ENCODE results near the gene GRPEL2. TPM values are rescaled to one million over a fixed set of nuclear protein-coding genes. Genes with fewer than 3 reads are reported as not detected.

The GRPEL2 gene
- total and polyA plus RNA-seq, 7 donors = 2.5 to 16.3 (median 8.8) TPM

GRCh38 chr5:149374303-149374702 is 29.0 kb downstream of the GRPEL2 start:
- H3K36me3 ChIP-seq = no peaks in the 10 kb centered on the region
- no peak for DNase-seq
- H3K27me3 ChIP-seq = no peaks in the 10 kb centered on the region
- H3K4me3 ChIP-seq = no peak overlapping the region
- H3K4me1 ChIP-seq = peaks cover 0 to 45% (median 38%) of the 10 kb centered on the region in 4 donors
- H3K27ac ChIP-seq = peak overlapping the region in 1 of 4 donors; percentile 80
- intact Hi-C loops (cut with DNase I) = no loop called here
- TF ChIP-seq POLR2AphosphoS5 (IDR thresholded peaks at IDR 0.05) (no peak), CTCF (IDR thresholded peaks at IDR 0.05) (no peak), POLR2A (IDR thresholded peaks at IDR 0.05) (no peak), EP300 (IDR thresholded peaks at IDR 0.05) (no peak)
- WGBS, 2 donors = 94 to 96% methylated on average over 20 of the region's 20 CpGs
- H3K9me3 ChIP-seq = no peaks in the 10 kb centered on the region

DNA sequence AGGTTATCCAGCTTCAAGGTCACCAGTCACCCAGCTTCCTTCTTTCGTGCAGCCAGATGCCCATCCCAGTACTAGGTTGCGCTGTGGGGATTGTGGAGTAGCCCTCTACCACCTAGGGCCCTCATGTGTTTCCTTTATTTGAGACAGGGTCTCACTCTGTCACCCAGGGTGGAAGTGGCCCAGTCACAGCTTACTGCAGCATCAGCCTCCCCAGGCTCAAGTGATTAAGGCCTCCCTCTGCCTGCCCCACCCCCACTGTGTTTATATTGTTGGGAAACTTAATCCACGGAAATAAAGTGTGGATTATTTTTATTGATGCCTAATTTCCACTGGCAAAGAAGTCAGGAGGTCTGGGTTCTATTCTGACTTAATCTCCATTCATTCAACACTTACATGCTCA is 29.5 kb downstream of the GRPEL2 start:
- 77 to 82% methylated on average over 3 of the region's 3 CpGs for WGBS, 2 donors
- H3K27me3 ChIP-seq = no peaks in the 10 kb centered on the region
- no peak for DNase-seq
- no peak overlapping the region for H3K4me3 ChIP-seq
- no peak for TF ChIP-seq POLR2AphosphoS5 (IDR thresholded peaks at IDR 0.05)
- intact Hi-C loops (cut with DNase I) = no loop called here
- H3K36me3 ChIP-seq = no peaks in the 10 kb centered on the region
- H3K27ac ChIP-seq = peak overlapping the region in 1 of 4 donors; percentile 80
- H3K4me1 ChIP-seq = peaks cover 0 to 50% (median 43%) of the 10 kb centered on the region in 4 donors
- no peaks in the 10 kb centered on the region for H3K9me3 ChIP-seq

- intact Hi-C loops (cut with DNase I) = no loop called here
- DNase-seq = no peak
- H3K4me1 ChIP-seq = peaks cover 0 to 55% (median 47%) of the 10 kb centered on the region in 4 donors
- no peaks in the 10 kb centered on the region for H3K36me3 ChIP-seq
- H3K27ac ChIP-seq = peak overlapping the region in 1 of 4 donors; percentile 6
- no peaks in the 10 kb centered on the region for H3K27me3 ChIP-seq
- TF ChIP-seq POLR2AphosphoS5 (IDR thresholded peaks at IDR 0.05) (no peak), EP300 (IDR thresholded peaks at IDR 0.05) (no peak), POLR2A (IDR thresholded peaks at IDR 0.05) (no peak), CTCF (IDR thresholded peaks at IDR 0.05) (no peak)
- WGBS, 2 donors = 91 to 93% methylated on average over 6 of the region's 6 CpGs
- H3K9me3 ChIP-seq = no peaks in the 10 kb centered on the region
- no peak overlapping the region for H3K4me3 ChIP-seq
These were observed 30.1 kb downstream of the GRPEL2 start for GRCh38 chr5:149375434-149375833.

GRCh38 chr5:149376104-149376503 is 30.8 kb downstream of the GRPEL2 start:
- intact Hi-C loops (cut with DNase I) = no loop called here
- 96 to 97% methylated on average over 12 of the region's 12 CpGs for WGBS, 2 donors
- Histone ChIP-seq H3K4me1 (peaks cover 0 to 53% (median 47%) of the 10 kb centered on the region in 4 donors), H3K27ac (no peak overlapping the region), H3K27me3 (no peaks in the 10 kb centered on the region), H3K9me3 (no peaks in the 10 kb centered on the region), H3K4me3 (no peak overlapping the region), H3K36me3 (no peaks in the 10 kb centered on the region)
- no peak for DNase-seq
- TF ChIP-seq POLR2A (IDR thresholded peaks at IDR 0.05) (no peak), POLR2AphosphoS5 (IDR thresholded peaks at IDR 0.05) (no peak), EP300 (IDR thresholded peaks at IDR 0.05) (no peak), CTCF (IDR thresholded peaks at IDR 0.05) (no peak)

DNA sequence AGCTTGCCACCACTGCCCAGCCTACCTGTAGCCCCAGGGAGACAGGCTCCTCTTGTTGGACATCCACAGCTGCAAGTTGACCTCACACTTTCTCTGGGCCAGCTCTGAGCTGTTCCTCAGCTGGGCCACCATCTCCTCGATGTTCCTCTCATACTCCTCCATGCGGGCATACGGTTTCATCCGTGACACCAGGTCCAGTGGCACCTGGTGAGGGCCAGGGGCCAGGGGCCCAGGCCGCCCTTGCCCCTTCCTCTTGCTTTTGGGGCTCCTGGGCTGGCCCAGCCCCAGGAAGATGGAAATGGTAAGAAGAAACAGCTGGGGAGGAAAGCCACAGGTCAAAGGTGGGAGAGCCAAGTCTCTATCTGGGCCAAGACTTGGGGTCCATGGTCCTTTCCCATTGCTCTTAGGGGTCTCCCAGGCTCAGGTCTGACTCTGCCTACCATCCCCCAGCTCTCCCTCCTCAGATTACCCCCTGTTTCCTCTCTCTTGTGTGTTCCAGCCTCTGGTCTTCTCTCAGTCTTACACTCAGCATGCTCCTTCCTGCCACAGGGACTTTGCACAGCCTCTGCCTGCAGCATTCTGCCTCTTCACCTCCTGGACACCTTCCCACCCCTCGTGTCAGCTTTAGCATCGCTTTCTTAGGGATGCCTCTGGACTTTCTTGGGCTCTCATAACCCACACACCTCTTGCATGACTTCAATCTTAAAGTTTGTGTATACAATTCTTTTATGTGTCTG is 31.6 kb downstream of the GRPEL2 start:
- no peaks in the 10 kb centered on the region for H3K9me3 ChIP-seq
- peak overlapping the region in 1 of 4 donors; percentile 99 for H3K27ac ChIP-seq
- intact Hi-C loops (cut with DNase I) = no loop called here
- no peaks in the 10 kb centered on the region for H3K27me3 ChIP-seq
- no peak overlapping the region for H3K4me3 ChIP-seq
- H3K36me3 ChIP-seq = no peaks in the 10 kb centered on the region
- 93 to 94% methylated on average over 7 of the region's 7 CpGs for WGBS, 2 donors
- no peak for DNase-seq
- TF ChIP-seq EP300 (IDR thresholded peaks at IDR 0.05) (no peak), CTCF (IDR thresholded peaks at IDR 0.05) (no peak), POLR2A (IDR thresholded peaks at IDR 0.05) (no peak), POLR2AphosphoS5 (IDR thresholded peaks at IDR 0.05) (no peak)
- peaks cover 0 to 52% (median 46%) of the 10 kb centered on the region in 4 donors for H3K4me1 ChIP-seq

All from sigmoid colon (tissue), 7 donors.